Measurements from ENCODE around the gene KRTAP20-1.

Gene KRTAP20-1, protein sequence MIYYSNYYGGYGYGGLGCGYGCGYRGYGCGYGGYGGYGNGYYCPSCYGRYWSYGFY

DNA sequence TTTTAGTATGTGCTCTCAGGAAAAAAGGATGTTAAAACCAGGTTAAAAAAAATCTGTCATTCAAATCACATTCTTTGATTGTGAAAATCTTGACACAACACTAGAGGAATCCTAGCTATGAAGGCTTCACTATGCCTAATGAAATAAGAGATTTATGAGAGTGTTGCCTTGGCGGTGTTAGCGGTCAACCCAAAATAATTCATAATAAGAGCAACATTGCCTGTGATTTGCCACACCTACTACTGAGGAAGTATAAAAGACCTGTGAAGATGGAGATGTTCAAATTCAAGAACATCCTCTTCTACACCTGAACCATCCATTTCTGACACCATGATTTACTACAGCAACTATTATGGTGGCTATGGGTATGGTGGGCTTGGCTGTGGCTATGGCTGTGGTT, at the start of gene KRTAP20-1:
KRTAP20-1 (plus strand) TSS at position 301 of the 400 bp plus-strand sequence; CDS start at position 331, 30 bp downstream.
- DNase-seq = no peak

DNA sequence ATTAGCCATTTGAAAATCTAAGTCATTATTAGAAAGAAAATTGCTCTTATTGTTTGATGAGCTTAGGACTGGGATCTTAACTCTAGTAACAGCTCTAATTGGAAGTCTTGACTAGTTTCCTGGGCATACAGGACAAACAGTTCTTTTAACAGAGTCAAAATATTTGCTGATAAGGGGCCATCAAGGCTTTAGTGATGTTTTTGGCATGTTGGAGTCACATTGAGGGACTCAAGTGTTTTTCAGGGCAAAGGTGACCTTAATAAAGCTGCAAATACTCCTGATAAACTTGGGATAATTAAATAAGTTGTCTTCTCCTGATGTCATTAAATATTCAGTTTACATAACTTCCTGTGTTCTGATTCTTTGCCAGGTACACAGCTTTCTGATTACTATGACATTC, 48.6 kb upstream of the KRTAP20-1 start:
- no peak for DNase-seq

DNA sequence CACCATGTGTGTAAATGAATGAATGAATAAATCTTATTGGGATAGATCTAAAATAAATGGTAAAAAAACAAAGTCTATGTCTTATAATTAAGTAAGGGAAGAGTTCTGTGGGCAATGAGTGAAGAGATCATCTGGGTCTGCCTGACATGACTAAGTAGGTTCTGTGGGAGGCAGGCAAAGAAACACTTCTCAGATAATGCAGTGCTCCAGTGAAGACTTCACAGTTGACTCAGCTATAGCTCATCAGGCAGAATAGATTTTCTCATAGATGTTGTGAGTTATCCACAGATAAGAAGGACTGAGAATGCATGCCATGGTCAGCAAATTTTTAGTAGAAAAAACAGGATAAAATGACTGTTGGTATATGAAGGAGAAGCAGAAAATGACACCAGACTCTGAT, 38.5 kb upstream of the KRTAP20-1 start:
- no peak for DNase-seq

DNA sequence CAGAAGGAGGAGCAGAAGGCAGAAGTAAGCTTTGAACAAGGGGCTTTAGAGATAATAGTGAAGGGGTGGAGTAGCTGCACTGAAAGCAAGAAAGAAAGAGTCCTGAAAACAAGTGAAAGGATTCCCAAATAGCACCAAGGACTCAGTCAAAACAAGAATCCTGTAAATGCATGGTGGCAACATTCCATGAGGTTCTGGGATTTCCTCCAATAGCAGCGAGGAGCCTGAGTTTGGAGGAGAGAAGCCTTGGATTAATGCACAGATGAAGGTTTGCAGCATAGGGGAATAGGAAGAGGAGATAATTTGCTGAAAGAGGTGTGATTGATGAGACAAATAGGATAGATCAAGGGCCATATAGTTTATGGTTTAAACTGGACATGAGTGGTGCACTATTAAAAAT, 36.9 kb upstream of the KRTAP20-1 start:
- DNase-seq = no peak

DNA sequence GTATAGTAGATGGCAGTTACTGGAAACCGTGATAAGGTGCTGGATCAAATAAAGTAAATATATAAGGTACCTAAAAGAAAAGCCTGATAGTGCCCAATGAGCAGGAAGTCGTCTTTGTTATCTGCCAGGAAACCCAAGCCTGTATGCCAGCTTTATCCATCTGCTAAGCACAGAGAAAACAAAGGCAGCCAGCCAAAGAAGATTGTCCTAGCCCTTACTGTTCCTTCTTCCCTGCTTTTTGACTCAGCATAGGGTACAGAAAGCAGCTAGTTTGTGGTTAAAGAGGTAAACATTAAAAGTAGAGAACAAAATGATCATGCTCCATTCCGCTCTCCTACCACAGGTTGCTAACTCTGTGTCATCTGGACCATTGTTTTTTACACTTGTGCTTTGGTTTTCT, 36.1 kb upstream of the KRTAP20-1 start:
- no peak for DNase-seq

DNA sequence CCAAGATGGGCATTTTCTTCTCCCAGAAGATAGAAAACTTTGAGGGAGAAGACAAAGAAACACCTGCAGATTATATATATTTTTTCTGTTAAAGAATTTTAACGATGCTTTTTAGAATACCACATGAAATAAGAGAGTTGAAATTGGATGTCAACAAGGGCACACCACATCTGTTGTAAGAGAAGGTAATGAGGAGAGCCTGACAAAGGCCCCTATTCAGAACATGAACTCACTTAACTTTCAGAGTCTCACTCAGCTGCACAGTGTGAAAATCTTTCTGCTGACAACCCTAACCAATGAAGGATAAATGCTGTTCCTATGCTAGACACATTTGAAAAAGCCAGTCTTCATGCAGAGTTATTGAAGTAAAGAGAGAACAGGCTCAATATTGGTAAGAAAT, 33.4 kb upstream of the KRTAP20-1 start:
- no peak for DNase-seq

DNA sequence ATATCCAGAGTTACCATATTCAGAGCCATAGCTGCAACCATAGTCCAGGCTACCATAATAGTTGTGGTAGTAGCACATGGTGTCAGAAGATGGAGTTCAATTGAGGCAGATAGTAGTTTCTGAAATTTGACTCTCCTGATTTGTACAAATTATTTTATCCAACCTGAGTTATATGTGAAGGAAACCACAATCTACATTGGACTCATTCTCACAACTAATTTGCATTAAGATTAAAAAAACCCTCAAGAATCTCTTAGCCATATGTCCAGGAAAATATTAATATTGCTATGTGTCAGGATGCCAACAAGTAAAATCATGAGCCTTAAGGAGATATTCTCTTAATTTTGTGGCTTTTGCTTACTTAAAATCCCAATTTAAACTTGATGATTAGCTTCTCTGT, 25.9 kb upstream of the KRTAP20-1 start, which contains the start of gene KRTAP22-2:
KRTAP22-2 (minus strand) TSS at position 101 of the 400 bp plus-strand sequence.
- no peak for DNase-seq

DNA sequence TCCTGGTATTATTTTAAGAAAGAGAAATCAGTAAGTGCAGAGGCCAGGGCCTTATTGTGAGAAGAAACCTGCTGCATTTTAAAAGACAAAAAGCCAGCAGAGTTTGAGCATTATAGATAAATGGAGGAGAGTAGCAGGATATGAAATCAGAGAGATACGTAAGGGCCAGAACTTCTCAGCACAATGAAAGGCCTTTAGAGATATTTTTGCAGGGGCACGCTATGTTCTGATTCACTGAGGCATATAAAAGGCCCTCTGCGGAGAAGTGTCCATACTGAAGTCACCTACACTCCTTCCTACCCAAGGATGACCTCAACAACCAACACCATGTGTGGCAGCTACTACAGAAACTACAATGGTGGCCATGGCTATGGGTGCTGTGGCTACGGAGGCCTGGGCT, 24.1 kb upstream of the KRTAP20-1 start, which contains the start of gene KRTAP6-3:
KRTAP6-3 (plus strand) TSS at position 301 of the 400 bp plus-strand sequence; CDS start at position 307, 6 bp downstream.
- DNase-seq = no peak

DNA sequence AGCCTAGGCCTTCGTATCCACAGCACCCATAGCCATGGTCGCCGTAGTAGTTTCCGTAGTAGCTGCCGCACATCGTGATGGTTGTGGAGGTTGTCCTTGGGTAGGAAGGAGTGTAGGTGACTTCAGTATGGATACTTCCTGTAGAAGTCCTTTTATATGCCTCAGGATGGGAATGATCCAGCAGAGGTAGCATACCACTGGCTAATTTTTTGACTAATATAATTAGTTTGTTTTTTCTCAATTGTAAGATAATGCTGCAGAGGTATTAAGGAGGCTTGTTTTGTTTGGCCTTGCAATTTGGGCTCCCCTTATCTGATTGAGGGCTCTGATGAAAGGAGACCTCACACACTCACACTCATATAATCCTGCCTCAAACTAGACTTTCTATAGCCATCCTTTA, 17.4 kb upstream of the KRTAP20-1 start, which contains the start of gene KRTAP6-2:
KRTAP6-2 (minus strand) TSS at position 101 of the 400 bp plus-strand sequence; CDS start at position 73, 28 bp downstream.
- DNase-seq = no peak

DNA sequence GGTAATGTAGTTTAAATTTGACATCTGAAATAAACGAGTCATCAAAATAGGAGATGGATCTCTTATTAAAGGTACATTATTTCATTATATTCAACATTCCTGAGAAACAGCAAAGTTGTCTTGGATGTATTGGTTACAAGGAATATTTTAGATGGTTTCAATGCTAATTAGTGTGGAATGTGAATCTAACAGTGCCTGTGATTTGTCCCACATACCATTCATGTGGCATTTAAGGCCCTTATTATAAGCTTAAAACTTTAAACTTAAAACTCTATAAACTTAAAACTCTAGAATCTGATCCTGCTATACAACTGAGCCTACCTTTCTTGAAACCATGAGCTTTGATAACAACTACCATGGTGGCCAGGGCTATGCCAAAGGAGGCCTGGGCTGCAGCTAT, 15.4 kb upstream of the KRTAP20-1 start, which contains the start of gene KRTAP22-1:
KRTAP22-1 (plus strand) TSS at position 301 of the 400 bp plus-strand sequence.
- no peak for DNase-seq

DNA sequence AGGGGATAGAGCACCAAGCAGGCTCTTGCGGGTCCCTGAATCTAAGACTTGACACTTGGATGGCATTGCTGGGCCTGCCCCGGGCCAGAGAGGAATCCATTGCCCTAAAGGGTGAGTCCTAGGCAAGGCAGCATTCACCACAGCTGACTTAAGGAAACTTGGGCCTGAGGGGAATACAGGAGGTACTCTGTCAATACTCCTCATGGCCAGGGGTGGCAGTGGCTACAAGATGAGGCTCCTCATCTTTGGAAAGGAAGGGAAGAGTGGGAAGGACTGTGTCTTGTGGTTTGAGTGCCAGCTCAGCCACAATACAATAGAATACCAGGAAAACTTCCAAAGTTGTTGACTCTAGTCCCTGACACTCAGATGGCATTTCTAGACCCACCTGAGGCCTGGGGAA, 10.3 kb upstream of the KRTAP20-1 start:
- DNase-seq = no peak

DNA sequence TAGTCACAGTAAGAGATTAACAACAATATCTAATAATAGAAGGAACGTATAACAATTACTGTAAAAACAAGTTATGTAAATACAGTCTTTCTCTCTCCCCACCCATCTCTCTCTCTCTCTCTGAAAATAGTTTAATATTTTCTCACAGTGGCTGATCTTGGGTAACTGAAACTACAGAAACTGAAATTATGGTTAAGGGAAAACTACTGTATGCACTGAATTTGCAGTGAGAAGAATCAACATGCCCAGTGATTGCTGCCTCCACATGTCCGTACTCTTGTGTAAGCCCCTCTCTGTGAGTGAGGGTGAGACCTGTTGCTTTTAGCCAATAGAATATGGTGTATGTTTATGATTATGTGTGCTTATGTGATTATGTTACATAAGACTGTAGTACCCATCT, 4.1 kb upstream of the KRTAP20-1 start:
- no peak for DNase-seq

DNA sequence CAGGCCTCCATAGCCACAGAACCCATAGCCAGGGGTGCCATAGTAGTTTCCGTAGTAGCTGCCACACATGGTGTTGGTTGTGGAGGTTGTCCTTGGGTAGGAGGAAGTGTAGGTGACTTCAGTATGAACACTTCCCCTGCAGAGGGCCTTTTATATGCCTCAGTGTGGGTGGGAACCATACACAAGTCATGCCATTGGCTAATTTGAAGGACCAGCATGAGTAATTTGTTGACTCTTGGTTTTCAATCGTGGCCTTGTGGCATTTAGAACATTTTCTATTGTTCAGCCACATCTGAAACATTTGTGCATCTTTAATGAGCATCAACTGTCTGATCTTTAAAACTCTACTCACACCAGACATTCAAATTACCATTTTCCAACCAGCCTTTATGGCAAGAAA, 2.4 kb upstream of the KRTAP20-1 start, which contains the start of gene KRTAP6-1:
KRTAP6-1 (minus strand) TSS at position 95 of the 400 bp plus-strand sequence; CDS start at position 69, 26 bp downstream.
- DNase-seq = no peak

DNA sequence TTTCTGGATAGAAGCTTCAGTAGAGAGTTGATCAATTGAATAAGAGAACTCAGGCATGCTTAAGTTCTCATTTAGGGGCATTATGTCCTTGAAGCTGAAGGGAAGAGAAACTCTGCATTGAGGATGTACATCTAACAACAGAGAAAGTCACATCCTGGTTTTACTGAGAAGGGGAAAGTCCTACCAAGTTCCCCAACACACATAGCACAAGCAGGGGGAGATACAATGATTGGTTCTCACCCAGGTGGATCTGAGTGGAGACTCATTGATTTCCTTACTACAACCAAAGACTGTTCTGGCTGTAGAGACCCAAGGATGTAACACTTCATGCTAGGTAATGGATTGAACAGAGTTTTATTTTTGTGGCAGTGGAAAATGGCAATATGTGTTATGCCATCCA, 1.0 kb upstream of the KRTAP20-1 start:
- DNase-seq = no peak

DNA sequence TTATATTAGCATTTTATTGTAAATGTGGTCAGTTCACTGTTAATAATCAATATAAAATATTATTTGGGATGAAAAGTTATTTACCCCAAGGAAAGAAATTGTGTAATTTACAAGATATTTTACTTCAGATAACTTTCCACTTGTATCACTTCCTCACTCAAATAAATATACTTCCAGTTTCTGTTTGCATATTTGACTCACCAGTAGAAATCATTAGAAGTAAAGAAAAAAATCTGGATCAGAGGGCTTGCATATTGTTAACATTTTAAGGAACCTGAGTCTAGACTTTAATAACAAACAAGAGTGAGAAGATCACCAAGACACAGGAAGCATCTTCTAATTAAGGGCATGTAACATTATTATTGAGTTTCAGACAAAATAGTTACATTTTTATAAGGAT, 3.9 kb downstream of the KRTAP20-1 start:
- no peak for DNase-seq

DNA sequence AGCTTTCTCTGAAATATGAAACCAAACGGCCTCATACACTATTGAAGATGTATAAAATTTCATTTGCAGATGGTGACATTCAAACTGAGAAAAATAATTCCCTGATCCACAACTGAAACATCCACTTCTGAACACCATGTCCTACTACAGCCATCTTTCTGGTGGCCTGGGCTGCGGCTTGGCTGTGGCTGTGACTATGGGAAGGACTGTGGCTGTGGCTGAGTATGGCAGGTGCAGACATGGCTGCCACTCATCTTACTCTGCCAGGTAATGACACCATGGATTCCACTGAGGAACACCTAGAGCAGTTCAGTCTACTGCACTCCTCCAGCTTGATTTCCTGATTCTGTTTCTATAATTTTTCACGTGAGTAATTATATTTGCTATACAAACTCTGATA, 4.3 kb downstream of the KRTAP20-1 start, which contains the start of gene KRTAP20-4:
KRTAP20-4 (plus strand) TSS at position 106 of the 400 bp plus-strand sequence.
- DNase-seq = no peak

DNA sequence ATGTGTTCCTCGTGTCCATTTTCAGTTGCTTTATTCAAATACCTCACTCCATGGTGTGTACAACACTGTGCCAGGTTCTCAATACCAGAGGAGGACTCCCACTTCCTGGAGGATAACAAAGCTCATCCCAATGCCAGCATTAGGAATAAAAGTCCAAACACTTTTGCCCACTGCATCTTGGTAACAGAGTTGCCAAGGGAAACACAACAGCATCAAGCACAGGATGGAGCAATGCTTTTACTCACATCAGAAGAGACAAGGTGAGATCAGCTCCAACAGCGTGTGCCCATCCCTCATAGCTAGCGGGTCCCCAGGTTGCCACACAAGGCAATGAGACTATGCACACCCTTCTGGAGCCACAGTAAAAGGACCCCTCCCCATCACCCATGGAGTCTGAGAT, 7.1 kb downstream of the KRTAP20-1 start:
- no peak for DNase-seq

DNA sequence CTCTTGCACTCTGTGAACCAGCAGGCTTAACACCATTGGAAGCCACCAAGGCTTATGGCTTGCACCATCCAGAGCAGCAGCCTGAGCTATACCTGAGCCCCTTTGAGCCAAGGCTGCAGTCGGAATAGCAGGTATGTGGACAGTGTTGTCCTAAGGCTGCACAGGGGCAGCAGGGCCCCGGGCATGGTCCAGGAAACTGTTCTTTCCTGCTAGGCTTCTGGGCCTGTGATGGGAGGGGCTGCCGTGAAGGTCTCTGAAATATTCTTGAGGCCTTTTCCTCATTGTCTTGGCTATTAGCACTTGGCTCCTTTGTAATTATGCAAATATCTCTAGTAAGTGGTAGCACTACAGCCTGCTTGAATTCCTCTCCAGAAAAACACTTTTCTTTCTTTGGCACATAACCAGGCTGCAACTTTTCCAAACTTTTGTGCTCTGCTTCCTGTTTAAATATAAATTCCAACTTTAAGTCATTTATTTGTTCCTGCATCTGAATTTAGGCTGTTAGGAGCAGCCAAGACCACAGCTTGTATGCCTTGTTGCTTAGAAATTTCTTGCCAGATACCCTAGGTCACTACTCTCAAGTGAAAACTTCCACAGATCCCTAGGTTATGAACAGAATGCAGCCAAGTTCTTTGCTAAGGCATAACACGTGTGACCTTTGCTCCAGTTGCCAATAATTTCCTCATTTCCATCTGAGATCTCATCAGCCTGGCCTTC, 9.4 kb downstream of the KRTAP20-1 start:
- DNase-seq = no peak

DNA sequence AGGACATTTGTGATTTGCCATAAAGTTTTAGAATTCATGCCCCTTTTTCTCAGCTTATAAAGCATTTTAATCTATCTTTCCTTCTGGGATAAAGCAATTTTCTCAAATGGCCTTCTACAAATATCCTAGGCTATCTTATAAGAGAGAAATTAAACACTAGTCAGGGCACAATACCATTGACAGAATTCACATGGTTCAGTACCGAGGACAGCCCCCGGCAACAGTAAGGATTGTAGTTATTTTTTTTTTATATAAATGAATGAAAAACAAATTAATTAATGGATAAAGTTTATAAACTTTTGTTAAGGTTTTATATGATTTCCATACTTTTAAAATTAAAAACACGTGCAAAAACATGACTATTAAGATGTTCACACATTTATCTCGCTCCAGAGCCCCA, 11.9 kb downstream of the KRTAP20-1 start:
- no peak for DNase-seq

DNA sequence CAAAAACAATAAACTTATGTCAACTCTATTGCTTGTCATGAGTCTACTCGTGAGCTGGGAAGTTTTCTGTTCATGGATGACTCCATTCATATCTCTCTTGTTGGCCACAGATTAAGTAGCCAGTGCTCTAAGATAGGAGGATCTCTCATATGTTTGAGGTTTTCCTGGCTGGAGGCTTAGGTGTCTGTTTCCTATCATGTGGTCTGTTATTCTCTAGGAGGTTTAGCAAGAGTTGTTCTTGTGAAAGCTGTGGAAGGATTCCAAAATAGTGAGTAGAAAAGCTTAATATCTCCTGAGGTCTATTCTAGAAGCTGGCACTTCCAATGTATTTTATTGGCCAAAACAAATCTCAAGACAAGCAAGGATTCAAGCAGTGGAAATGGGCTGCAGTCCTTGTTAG, 13.0 kb downstream of the KRTAP20-1 start:
- no peak for DNase-seq

DNA sequence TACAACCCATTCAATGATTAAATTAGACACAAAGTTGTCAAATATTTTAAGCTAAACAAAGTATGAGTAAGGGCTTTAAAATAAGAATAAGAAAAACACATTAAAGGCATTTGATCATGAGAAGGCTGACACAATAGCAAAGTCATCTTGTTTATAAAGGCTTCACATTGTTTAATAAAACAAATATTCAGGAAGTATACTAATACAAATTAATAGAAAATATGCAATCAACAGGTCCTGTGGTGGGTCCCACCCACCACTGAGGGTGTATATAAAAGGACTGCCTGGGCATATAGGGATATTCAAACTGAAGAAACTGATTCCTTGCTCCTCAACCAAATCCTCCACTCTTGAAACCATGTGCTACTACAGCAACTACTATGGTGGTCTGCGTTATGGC, 18.7 kb downstream of the KRTAP20-1 start, which contains the start of gene KRTAP20-2:
KRTAP20-2 (plus strand) TSS at position 301 of the 400 bp plus-strand sequence; CDS start at position 359, 58 bp downstream.
- no peak for DNase-seq

DNA sequence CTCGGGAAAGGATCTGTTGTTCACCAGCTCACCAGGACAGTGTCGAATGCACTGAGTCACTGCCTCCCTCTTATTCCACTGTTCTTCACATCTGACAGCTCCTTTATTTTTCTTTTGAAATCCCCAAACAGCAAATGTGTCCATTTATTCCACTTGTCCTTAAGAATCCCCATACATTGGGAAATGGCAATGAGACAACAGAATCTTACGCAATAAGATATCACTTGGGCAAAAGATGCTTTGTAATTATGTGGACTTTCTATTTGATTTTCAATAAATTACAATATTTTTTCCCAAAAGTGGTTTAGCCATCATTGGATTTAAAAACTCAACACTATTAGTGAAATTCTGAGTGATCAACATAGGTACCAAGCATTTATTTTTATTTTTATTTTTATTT, 22.5 kb downstream of the KRTAP20-1 start:
- DNase-seq = no peak

DNA sequence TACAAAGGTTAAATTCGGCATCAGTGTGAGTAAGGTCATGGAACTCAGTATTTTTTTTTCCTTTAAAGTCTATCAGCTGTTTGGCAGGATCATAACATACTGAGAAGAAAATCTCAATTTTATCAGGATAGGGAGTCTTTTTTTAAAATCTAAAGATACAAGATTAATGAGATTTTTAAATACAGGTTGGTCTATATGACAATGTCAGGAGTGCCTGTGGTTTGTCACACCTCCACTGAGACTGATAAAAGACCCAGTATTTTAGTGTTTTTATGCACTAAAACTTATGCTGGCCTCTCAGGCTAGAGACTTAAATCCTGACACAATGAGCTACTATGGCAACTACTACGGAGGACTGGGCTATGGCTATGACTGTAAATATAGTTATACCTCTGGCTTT, 26.3 kb downstream of the KRTAP20-1 start, which contains the start of gene KRTAP20-3:
KRTAP20-3 (plus strand) TSS at position 301 of the 400 bp plus-strand sequence.
- no peak for DNase-seq

DNA sequence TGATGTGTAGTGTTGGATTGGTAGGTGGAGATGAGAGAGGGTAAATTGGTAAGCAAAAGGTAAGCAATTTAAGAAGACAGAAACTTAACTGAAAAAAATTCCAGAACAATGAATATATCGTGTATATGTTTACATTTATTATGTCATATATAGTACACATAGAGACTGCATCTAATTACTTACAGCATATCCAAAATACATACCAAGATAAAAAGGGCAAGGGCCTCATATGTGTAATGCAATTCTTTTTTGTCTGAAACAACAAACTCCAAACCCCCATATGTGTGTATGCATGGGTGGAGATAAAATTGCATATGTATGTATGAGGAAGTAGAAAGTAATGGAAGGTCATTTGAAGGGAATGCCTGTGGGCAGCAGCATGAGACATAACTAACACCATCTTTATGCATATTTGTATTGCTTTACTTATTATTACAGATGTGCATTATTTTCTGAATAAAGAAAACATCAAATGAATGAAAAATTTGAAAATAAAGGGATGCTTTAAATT, 30.7 kb downstream of the KRTAP20-1 start:
- no peak for DNase-seq
